ENCODE results near the gene SMIM1. TPM values are rescaled to one million over a fixed set of nuclear protein-coding genes. Genes with fewer than 3 reads are reported as not detected.

SMIM1 gene
- total and polyA plus RNA-seq, 2 experiments from 2014 or later: not detected

- no peak for DNase-seq
- in situ Hi-C loops (cut with MboI): no loop called here
- Histone ChIP-seq H3K36me3 (ENCODE audit: low read depth) (peaks cover 8% of the 10 kb centered on the region; the same call in 1 of the 2 replicates), H3K4me1 (ENCODE audit: insufficient read depth) (no peaks in the 10 kb centered on the region), H3K9me3 (ENCODE audit: low read depth) (no peaks in the 10 kb centered on the region), H3K27ac (no peak overlapping the region), H3K79me2 (ENCODE audit: insufficient read depth) (peaks cover 54% of the 10 kb centered on the region), H3K27me3 (replicated peaks; ENCODE audit: insufficient read depth) (no peaks in the 10 kb centered on the region), H4K20me1 (ENCODE audit: insufficient read depth) (no peaks in the 10 kb centered on the region; the same call in 1 of the 2 replicates), H3F3A (ENCODE audit: insufficient read depth) (no peaks in the 10 kb centered on the region), H3K4me3 (no peak overlapping the region), H3K4me2 (ENCODE audit: unreplicated experiment) (no peak overlapping the region), H2AFZ (no peak overlapping the region), H3K9me2 (ENCODE audit: insufficient read depth) (no peaks in the 10 kb centered on the region), H3K9ac (no peak overlapping the region)
- WGBS, 2 experiments (ENCODE audit: low coverage in 1 of 2, low lambda C conversion rate in 2 of 2, missing lambda C conversion rate in 2 of 2): 78 to 80% methylated on average over 10 of the region's 10 CpGs
- no peak for TF ChIP-seq EZH2 (IDR thresholded peaks at IDR 0.05; ENCODE audit: insufficient read depth, poor library complexity, severe bottlenecking)
- TF ChIP-seq EZH2phosphoT487 (IDR thresholded peaks at IDR 0.05; ENCODE audit: insufficient read depth, low read depth): no peak
Observed at GRCh38 chr1:3787349-3787715, 14.8 kb downstream of the SMIM1 start.

DNA sequence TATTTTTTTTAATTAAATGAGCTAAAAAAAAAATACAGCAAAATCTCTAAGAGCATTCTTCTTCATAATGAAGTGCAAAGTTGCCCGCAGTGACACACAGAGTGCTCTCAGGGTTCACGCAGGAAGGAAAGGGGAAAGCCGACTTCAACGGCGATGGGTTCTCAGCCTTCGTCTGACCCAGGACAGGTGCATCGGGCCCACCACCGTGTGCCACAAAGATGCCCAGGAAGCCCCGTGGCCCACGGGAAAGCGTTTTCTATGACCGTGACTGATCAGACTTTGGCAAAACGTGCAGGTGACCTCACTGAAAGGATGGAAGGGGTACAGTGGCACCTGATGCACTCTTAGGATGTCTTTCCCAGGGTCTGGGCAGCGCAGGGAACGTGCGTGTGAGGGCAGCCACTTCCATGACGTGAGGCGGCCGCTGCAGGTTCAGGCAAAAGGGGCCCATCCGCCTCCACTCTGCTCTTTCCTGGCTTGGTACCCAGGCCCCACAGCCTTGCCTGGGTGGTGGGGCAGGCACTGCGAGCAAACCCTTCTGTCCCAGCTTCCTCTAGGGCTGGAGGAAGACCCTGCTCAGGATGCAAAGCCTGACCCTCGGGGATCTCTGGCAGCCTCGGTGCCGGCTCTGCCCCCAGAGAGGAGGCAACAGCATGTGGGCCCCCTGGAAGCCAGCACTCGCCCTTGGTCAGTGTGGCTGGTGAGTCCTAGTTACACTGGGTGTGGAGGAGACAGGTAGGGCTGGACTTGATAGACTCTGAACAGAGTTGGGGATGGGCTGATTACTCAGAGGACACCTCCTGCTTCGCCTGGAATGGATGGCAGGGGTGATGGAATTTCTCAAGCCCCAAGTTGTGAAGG lies 15.4 kb downstream of the SMIM1 start:
- TF ChIP-seq EZH2phosphoT487 (IDR thresholded peaks at IDR 0.05; ENCODE audit: insufficient read depth, low read depth): no peak
- no peak for TF ChIP-seq EZH2 (IDR thresholded peaks at IDR 0.05; ENCODE audit: insufficient read depth, poor library complexity, severe bottlenecking)
- no peak overlapping the region for H2AFZ ChIP-seq
- H3K36me3 ChIP-seq (ENCODE audit: low read depth): peaks cover 8% of the 10 kb centered on the region; the same call in 1 of the 2 replicates
- H3K9me2 ChIP-seq (ENCODE audit: insufficient read depth): no peaks in the 10 kb centered on the region
- no peak overlapping the region for H3K27ac ChIP-seq
- H3K4me2 ChIP-seq (ENCODE audit: unreplicated experiment): no peak overlapping the region
- no peaks in the 10 kb centered on the region for H3F3A ChIP-seq (ENCODE audit: insufficient read depth)
- no peaks in the 10 kb centered on the region; the same call in 1 of the 2 replicates for H4K20me1 ChIP-seq (ENCODE audit: insufficient read depth)
- no peak overlapping the region for H3K9ac ChIP-seq
- H3K4me3 ChIP-seq: no peak overlapping the region
- no peak for DNase-seq
- in situ Hi-C loops (cut with MboI): no loop called here
- H3K27me3 ChIP-seq (replicated peaks; ENCODE audit: insufficient read depth): no peaks in the 10 kb centered on the region
- 91 to 96% methylated on average over 26 of the region's 26 CpGs for WGBS, 2 experiments (ENCODE audit: low coverage in 1 of 2, low lambda C conversion rate in 2 of 2, missing lambda C conversion rate in 2 of 2)
- H3K4me1 ChIP-seq (ENCODE audit: insufficient read depth): peaks cover under 1% of the 10 kb centered on the region; the same call in 1 of the 2 replicates
- H3K9me3 ChIP-seq (ENCODE audit: low read depth): no peaks in the 10 kb centered on the region
- peaks cover 60% of the 10 kb centered on the region for H3K79me2 ChIP-seq (ENCODE audit: insufficient read depth)

GRCh38 chr1:3788756-3789420 lies 16.3 kb downstream of the SMIM1 start:
- Histone ChIP-seq H3K36me3 (ENCODE audit: low read depth) (peaks cover 8% of the 10 kb centered on the region; the same call in 1 of the 2 replicates), H4K20me1 (ENCODE audit: insufficient read depth) (no peaks in the 10 kb centered on the region; the same call in 1 of the 2 replicates), H2AFZ (no peak overlapping the region), H3K27me3 (replicated peaks; ENCODE audit: insufficient read depth) (no peaks in the 10 kb centered on the region), H3K9me2 (ENCODE audit: insufficient read depth) (no peaks in the 10 kb centered on the region), H3K79me2 (ENCODE audit: insufficient read depth) (peaks cover 69% of the 10 kb centered on the region), H3K4me2 (ENCODE audit: unreplicated experiment) (no peak overlapping the region), H3K4me1 (ENCODE audit: insufficient read depth) (peaks cover 9% of the 10 kb centered on the region), H3K27ac (no peak overlapping the region), H3F3A (ENCODE audit: insufficient read depth) (no peaks in the 10 kb centered on the region), H3K9ac (no peak overlapping the region), H3K9me3 (ENCODE audit: low read depth) (no peaks in the 10 kb centered on the region), H3K4me3 (no peak overlapping the region)
- DNase-seq: no peak
- TF ChIP-seq EZH2 (IDR thresholded peaks at IDR 0.05; ENCODE audit: insufficient read depth, poor library complexity, severe bottlenecking) (no peak), EZH2phosphoT487 (IDR thresholded peaks at IDR 0.05; ENCODE audit: insufficient read depth, low read depth) (no peak)
- in situ Hi-C loops (cut with MboI): no loop called here
- 83% methylated on average over 15 to 16 of the region's 16 CpGs for WGBS, 2 experiments (ENCODE audit: low coverage in 1 of 2, low lambda C conversion rate in 2 of 2, missing lambda C conversion rate in 2 of 2)

DNA sequence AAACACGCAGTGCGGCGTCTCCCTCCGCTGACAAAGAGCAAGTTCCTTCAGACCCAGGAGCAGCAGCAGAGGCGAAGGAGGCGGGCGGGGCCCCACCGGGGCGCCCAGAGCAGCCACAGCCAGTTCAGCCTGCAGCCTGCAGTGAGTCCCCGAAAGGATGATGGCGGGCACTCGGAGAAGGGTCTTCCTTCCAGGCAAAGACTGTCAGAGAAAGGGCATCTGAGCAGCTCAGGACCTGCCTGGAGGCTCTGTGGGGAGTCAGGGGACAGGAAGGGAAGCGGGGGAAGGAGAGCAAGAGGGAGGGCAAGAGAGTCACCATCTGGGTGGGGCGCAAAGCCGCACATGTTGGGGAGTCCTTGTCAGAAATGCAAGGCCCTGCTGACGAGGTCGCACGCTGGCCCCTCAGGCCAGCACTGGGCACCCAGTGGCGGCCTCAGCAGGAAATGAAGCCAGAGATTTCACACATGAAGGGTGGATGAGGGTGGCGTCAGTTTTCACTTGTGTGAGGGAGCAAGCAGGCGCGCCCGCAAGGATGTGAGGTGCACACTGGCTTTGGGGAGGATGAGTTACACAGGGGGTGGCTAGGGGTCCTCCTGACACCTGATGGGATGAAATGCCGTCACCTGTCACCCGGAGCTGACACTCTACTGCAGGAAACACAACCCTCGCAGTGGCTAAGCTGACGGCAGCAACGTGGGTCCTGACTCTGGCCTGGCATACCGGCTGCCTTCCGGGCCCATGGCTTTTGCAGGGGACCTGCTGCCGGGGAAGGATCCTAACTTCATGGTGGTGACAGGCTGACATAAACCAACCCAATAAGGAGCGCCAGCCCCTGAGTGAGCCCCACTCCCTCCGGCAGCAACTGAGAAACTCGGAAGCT lies 17.1 kb downstream of the SMIM1 start:
- H3K4me1 ChIP-seq (ENCODE audit: insufficient read depth): peaks cover 17% of the 10 kb centered on the region
- H4K20me1 ChIP-seq (ENCODE audit: insufficient read depth): no peaks in the 10 kb centered on the region; the same call in 1 of the 2 replicates
- in situ Hi-C loops (cut with MboI): no loop called here
- peaks cover 8% of the 10 kb centered on the region; the same call in 1 of the 2 replicates for H3K36me3 ChIP-seq (ENCODE audit: low read depth)
- no peak overlapping the region for H3K9ac ChIP-seq
- no peaks in the 10 kb centered on the region for H3F3A ChIP-seq (ENCODE audit: insufficient read depth)
- H3K9me2 ChIP-seq (ENCODE audit: insufficient read depth): no peaks in the 10 kb centered on the region
- no peak overlapping the region for H3K27ac ChIP-seq
- H3K4me2 ChIP-seq (ENCODE audit: unreplicated experiment): no peak overlapping the region
- WGBS, 2 experiments (ENCODE audit: low coverage in 1 of 2, low lambda C conversion rate in 2 of 2, missing lambda C conversion rate in 2 of 2): 84 to 85% methylated on average over 34 of the region's 34 CpGs
- H3K27me3 ChIP-seq (replicated peaks; ENCODE audit: insufficient read depth): no peaks in the 10 kb centered on the region
- H3K79me2 ChIP-seq (ENCODE audit: insufficient read depth): peaks cover 77% of the 10 kb centered on the region
- no peak for DNase-seq
- H3K4me3 ChIP-seq: no peak overlapping the region
- TF ChIP-seq EZH2phosphoT487 (IDR thresholded peaks at IDR 0.05; ENCODE audit: insufficient read depth, low read depth) (no peak), EZH2 (IDR thresholded peaks at IDR 0.05; ENCODE audit: insufficient read depth, poor library complexity, severe bottlenecking) (no peak)
- H3K9me3 ChIP-seq (ENCODE audit: low read depth): no peaks in the 10 kb centered on the region
- no peak overlapping the region for H2AFZ ChIP-seq
